HL-60 (cell line): Measurements from ENCODE around the gene GSC.

ENCODE experiments used
- DNase-seq, 2 experiments: peaks; one replicate each; pipeline ENCODE4 v3.0.0-alpha.2; 2010 to 2020; ENCODE audit warnings: low read depth in 1 of 2, low spot score in 1 of 2
- H3K27ac ChIP-seq: fragments of 250-450 bp; sonication (Bioruptor Pico); replicated peaks from 2 replicates; pipeline ENCODE4 v1.5.1; 2020; ENCODE audit warnings: mild to moderate bottlenecking, moderate library complexity
- H3K27me3 ChIP-seq: fragments of 250-450 bp; sonication (Bioruptor Pico); 2 replicates; pipeline ENCODE4 v1.5.1; 2021; ENCODE audit warnings: mild to moderate bottlenecking, moderate library complexity; ENCODE audit not compliant: insufficient read depth, poor library complexity, severe bottlenecking
- H3K4me3 ChIP-seq: replicated peaks from 2 replicates; pipeline ENCODE4 v1.5.1; 2011; ENCODE audit warnings: mild to moderate bottlenecking, control low read depth, low read length; ENCODE audit not compliant: insufficient read depth
- GABPA ChIP-seq: IDR thresholded peaks from 2 replicates; pipeline ENCODE4 v1.6.1; 2012; ENCODE audit warnings: low read depth
- POLR2AphosphoS5 ChIP-seq: IDR thresholded peaks from 2 replicates; pipeline ENCODE4 v1.6.1; 2012; ENCODE audit warnings: low read depth
- SPI1 ChIP-seq: IDR thresholded peaks from 2 replicates; pipeline ENCODE4 v1.6.1; 2012; ENCODE audit warnings: low read depth, mild to moderate bottlenecking, borderline replicate concordance
- TF ChIP-seq, protein P1 (sequence below): IDR thresholded peaks from 2 replicates; pipeline ENCODE4 v1.6.1; 2012; ENCODE audit warnings: low read depth; ENCODE audit not compliant: insufficient replicate concordance
- TF ChIP-seq, protein P2 (sequence below): IDR thresholded peaks from one replicate; pipeline ENCODE4 v1.5.1; 2011; ENCODE audit warnings: low read length, control low read depth, inconsistent platforms; ENCODE audit not compliant: insufficient read depth

Gene GSC

DNA sequence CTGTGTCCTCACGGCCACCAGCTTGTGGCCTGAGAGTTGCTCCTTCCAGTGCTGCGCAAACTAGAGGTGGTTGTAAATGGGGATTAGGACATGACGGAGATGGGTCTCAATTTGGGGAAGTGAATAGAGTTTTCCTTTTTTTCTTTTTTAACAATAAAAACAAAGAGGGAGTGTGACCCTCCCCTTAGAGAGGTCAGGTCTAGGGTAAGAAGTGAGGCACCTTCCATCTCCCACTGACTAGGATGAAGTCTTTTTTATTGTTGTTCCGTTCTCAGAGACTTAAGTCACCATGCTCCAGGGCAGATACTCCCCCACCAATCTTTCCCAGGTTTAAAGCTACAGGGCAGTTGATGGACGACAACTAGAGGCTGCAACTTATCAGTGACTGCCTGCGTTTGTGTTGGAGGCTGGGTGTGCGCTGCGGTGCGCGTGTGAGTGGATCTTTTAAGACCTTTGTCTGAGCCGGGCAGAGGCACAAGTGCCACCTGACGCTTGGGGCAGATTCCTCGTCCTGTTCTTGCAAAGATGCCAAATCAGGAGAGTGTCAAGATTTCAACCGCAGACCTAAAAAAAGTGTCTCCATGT, 2.1 kb upstream of the GSC start:
- no peak overlapping the region for H3K4me3 ChIP-seq
- TF ChIP-seq GABPA (no peak), SPI1 (peak; percentile 33; the same call in 1 of the 2 replicates)

DNA sequence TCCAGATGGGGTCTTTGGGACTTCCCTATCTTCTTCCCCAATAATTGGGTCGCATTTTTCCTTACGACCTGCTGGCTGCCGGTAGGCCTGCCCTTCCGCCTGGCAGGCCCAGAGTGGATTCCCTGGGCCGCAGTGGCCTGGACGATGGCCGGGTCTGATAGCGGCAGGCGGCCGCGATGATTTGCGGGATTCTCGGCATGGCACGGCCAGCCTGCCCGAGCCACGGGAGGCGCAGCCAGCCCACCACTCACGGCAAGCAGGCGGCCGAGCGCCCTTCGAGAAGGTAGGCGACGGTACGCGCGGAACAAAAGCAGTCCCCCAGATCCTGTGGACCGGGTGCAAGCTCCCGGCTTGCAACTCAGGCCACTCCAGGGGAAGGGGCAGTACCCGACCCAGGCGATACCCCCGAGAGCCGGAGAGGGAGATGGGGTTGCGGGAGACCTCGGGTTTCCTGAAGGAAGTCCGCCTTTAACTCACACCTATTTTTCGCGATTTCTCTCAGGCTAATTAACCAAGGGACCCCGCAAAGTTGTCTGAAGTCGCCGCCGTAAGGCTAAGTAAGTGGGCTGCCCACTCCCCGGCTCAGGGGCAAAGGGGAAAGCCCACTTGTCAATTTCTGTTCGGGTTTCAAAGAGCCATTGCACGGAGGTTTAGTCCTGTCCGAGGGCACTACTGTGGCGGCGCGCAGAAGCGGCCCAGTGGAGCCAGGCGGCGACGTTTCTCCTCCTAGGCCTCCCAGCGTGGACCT, 1.4 kb upstream of the GSC start:
- Histone ChIP-seq H3K27ac (no peak overlapping the region), H3K4me3 (no peak overlapping the region), H3K27me3 (peaks cover 87% of the 10 kb centered on the region)
- no peak for DNase-seq
- no peak for TF ChIP-seq POLR2AphosphoS5
- TF ChIP-seq, protein P1, sequence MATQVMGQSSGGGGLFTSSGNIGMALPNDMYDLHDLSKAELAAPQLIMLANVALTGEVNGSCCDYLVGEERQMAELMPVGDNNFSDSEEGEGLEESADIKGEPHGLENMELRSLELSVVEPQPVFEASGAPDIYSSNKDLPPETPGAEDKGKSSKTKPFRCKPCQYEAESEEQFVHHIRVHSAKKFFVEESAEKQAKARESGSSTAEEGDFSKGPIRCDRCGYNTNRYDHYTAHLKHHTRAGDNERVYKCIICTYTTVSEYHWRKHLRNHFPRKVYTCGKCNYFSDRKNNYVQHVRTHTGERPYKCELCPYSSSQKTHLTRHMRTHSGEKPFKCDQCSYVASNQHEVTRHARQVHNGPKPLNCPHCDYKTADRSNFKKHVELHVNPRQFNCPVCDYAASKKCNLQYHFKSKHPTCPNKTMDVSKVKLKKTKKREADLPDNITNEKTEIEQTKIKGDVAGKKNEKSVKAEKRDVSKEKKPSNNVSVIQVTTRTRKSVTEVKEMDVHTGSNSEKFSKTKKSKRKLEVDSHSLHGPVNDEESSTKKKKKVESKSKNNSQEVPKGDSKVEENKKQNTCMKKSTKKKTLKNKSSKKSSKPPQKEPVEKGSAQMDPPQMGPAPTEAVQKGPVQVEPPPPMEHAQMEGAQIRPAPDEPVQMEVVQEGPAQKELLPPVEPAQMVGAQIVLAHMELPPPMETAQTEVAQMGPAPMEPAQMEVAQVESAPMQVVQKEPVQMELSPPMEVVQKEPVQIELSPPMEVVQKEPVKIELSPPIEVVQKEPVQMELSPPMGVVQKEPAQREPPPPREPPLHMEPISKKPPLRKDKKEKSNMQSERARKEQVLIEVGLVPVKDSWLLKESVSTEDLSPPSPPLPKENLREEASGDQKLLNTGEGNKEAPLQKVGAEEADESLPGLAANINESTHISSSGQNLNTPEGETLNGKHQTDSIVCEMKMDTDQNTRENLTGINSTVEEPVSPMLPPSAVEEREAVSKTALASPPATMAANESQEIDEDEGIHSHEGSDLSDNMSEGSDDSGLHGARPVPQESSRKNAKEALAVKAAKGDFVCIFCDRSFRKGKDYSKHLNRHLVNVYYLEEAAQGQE = no peak

More for the DNA sequence above, 2.1 kb upstream of the GSC start:
- H3K27ac ChIP-seq = no peak overlapping the region
- H3K27me3 ChIP-seq = peaks cover 81% of the 10 kb centered on the region
- DNase-seq = no peak

DNA sequence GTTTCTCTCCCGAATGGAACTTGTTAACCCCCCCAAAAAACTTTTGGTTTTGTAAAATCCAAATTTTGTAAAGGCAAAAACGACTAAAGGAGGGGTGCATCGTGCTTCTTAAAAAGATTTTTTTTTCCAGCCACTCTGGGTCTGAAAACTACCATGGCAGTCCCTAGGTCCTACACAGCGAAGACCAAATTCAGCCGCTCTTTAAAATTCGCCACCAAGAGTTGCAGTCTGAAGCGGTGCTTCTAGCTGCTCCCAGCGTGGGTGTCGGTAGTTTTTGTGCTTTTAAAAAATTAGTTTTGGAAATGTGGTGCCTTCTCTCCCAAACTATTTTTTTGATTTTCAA, 873 bp upstream of the GSC start:
- DNase-seq = no peak
- no peak overlapping the region for H3K4me3 ChIP-seq
- TF ChIP-seq SPI1 (no peak), GABPA (no peak), POLR2AphosphoS5 (no peak)
- TF ChIP-seq, protein P1 = no peak
- TF ChIP-seq, protein P2, sequence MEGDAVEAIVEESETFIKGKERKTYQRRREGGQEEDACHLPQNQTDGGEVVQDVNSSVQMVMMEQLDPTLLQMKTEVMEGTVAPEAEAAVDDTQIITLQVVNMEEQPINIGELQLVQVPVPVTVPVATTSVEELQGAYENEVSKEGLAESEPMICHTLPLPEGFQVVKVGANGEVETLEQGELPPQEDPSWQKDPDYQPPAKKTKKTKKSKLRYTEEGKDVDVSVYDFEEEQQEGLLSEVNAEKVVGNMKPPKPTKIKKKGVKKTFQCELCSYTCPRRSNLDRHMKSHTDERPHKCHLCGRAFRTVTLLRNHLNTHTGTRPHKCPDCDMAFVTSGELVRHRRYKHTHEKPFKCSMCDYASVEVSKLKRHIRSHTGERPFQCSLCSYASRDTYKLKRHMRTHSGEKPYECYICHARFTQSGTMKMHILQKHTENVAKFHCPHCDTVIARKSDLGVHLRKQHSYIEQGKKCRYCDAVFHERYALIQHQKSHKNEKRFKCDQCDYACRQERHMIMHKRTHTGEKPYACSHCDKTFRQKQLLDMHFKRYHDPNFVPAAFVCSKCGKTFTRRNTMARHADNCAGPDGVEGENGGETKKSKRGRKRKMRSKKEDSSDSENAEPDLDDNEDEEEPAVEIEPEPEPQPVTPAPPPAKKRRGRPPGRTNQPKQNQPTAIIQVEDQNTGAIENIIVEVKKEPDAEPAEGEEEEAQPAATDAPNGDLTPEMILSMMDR = no peak
- H3K27ac ChIP-seq = no peak overlapping the region
- H3K27me3 ChIP-seq = peaks cover 88% of the 10 kb centered on the region

DNA sequence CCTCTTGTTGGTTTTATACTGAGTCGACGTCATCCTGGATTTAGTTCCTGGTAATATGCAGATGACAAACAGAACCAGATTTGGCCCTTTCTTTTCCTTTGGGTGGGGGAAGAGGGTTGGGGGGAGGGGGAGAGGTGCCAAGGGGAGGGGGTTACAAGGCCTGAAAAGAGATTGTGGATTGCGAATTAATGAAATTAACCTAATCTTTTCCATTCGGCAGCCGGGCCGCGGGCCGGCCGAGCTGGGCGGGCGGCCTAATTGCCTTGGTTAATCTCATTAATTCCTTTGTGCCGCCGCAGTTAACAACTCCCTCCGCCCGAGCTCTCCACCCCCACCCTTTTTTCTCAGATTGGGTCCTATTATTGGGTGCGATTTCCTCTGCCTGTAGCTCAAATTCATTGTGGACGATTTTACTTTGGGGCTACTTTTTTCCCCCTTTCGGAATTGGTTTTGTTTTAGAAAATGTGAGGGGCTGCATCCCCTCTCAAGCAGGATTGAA, 387 bp upstream of the GSC start:
- no peak overlapping the region for H3K27ac ChIP-seq
- TF ChIP-seq, protein P1 = no peak
- TF ChIP-seq POLR2AphosphoS5 (no peak), SPI1 (no peak), GABPA (no peak)
- TF ChIP-seq, protein P2 = no peak
- no peak overlapping the region for H3K4me3 ChIP-seq
- H3K27me3 ChIP-seq = peaks cover 86% of the 10 kb centered on the region
- DNase-seq = no peak
